GM12878 (cell line): ENCODE data around the gene CRACDL. TPM values are rescaled to one million over a fixed set of nuclear protein-coding genes. Genes with fewer than 3 reads are reported as not detected.

Source experiments
- ATAC-seq: fragments of 200-7000 bp; cut with Tn5 transposase; 3 replicates; pipeline ENCODE4 v1.9.1; 2020; ENCODE audit warnings: mild to moderate bottlenecking, moderate library complexity
- BruUV-seq: library from RNA; stranded (reverse); fragments of 400-500 nt; replicated peaks from 2 replicates; lab custom pipeline; 2021; lab: Mats Ljungman, UMichigan
- CTCF ChIA-PET: fragments of 300-600 bp; sonication (Branson Sonifier 250); formaldehyde crosslinking; extraction: SDS; loops from one replicate; lab custom pipeline; 2021; ENCODE audit warnings: inconsistent platforms; lab: Yijun Ruan, JAX
- POLR2A ChIA-PET: fragments of 350-600 bp; formaldehyde crosslinking; extraction: SDS; loops from one replicate; lab custom pipeline; 2021; ENCODE audit warnings: inconsistent platforms; lab: Charles Lee
- RAD21 ChIA-PET: fragments of 300-600 bp; sonication (Branson Sonifier 250); formaldehyde crosslinking; loops from one replicate; lab custom pipeline; 2023; ENCODE audit warnings: antibody characterized with exemption; ENCODE audit not compliant: unreplicated experiment; lab: Charles Lee
- SMC1A ChIA-PET: fragments of 300-600 bp; sonication (Branson Sonifier 250); formaldehyde crosslinking; loops from one replicate; lab custom pipeline; 2023; ENCODE audit not compliant: unreplicated experiment, uncharacterized antibody; lab: Charles Lee
- DNase-seq: peaks from one replicate; pipeline ENCODE4 v3.0.0-alpha.2; 2011; ENCODE audit warnings: low read depth, low spot score
- FAIRE-seq: peaks from 3 replicates; lab custom pipeline; 2011; peaks lifted over from hg19 to GRCh38; lab: Jason Lieb, UNC
- H2AFZ ChIP-seq: 2 replicates; pipeline ENCODE4 v1.6.0; 2011; ENCODE audit warnings: low read depth, low read length, control low read depth; ENCODE audit not compliant: control insufficient read depth
- H3K27ac ChIP-seq: 2 replicates; pipeline ENCODE4 v1.5.1; 2011; ENCODE audit warnings: control low read depth; ENCODE audit not compliant: control insufficient read depth, insufficient read depth
- H3K27me3 ChIP-seq, 2 experiments: replicated peaks in 1 of 2; 2 replicates each; pipeline versions ENCODE4 v1.6.0 to v1.6.1; 2011; ENCODE audit warnings: low read length in 1 of 2; ENCODE audit not compliant: control insufficient read depth in 2 of 2, insufficient read depth in 2 of 2
- H3K36me3 ChIP-seq, 2 experiments: 2 replicates each; pipeline ENCODE4 v1.5.1; 2011; ENCODE audit warnings: low read length in 1 of 2; ENCODE audit not compliant: control insufficient read depth in 2 of 2, insufficient read depth in 2 of 2
- H3K4me1 ChIP-seq: 2 replicates; pipeline ENCODE4 v1.6.1; 2011; ENCODE audit warnings: mild to moderate bottlenecking, low read length, moderate library complexity, mixed read lengths; ENCODE audit not compliant: control insufficient read depth, insufficient read depth
- H3K4me2 ChIP-seq: 2 replicates; pipeline ENCODE4 v1.6.0; 2011; ENCODE audit warnings: control low read depth; ENCODE audit not compliant: control insufficient read depth, insufficient read depth
- H3K4me3 ChIP-seq: fragments of 200-600 bp; sonication (generic); 2 replicates; pipeline ENCODE4 v1.5.1; 2016
- H3K79me2 ChIP-seq: 2 replicates; pipeline ENCODE4 v1.6.0; 2011; ENCODE audit warnings: low read length; ENCODE audit not compliant: control insufficient read depth, insufficient read depth
- H3K9ac ChIP-seq: 2 replicates; pipeline ENCODE4 v1.8.0; 2011; ENCODE audit warnings: low read length, control low read depth, mixed read lengths; ENCODE audit not compliant: control insufficient read depth, insufficient read depth
- H3K9me3 ChIP-seq: replicated peaks from 3 replicates; pipeline ENCODE4 v1.5.1; 2011; ENCODE audit warnings: mild to moderate bottlenecking, low read length; ENCODE audit not compliant: control insufficient read depth, insufficient read depth
- H4K20me1 ChIP-seq: 2 replicates; pipeline ENCODE4 v1.6.0; 2011; ENCODE audit not compliant: control insufficient read depth, insufficient read depth
- BHLHE40 ChIP-seq, 2 experiments: fragments of 450-650 bp in 1 of 2; IDR thresholded peaks; 2 replicates each; pipeline ENCODE4 v1.6.1; 2011 to 2017; ENCODE audit warnings: low read depth in 2 of 2, borderline replicate concordance in 1 of 2, improper control_type of control experiment in 1 of 2, low read length in 1 of 2, mild to moderate bottlenecking in 1 of 2
- BMI1 ChIP-seq: fragments of 450-650 bp; IDR thresholded peaks from 2 replicates; pipeline ENCODE4 v1.6.1; 2016; ENCODE audit warnings: mild to moderate bottlenecking, moderate library complexity, borderline replicate concordance
- CEBPZ ChIP-seq: fragments of 150-350 bp; IDR thresholded peaks from 2 replicates; pipeline ENCODE4 v1.6.1; 2016; ENCODE audit warnings: low read depth, low read length
- E2F8 ChIP-seq: fragments of 450-650 bp; IDR thresholded peaks from 2 replicates; pipeline ENCODE4 v1.6.1; 2018; ENCODE audit warnings: mild to moderate bottlenecking, low read depth, moderate library complexity; ENCODE audit not compliant: partially characterized antibody
- FOS ChIP-seq: IDR thresholded peaks from 3 replicates; pipeline ENCODE4 v1.6.1; 2011; ENCODE audit warnings: borderline replicate concordance; ENCODE audit not compliant: insufficient read length; ENCODE audit errors: extremely low read depth
- JUND ChIP-seq: IDR thresholded peaks from 2 replicates; pipeline ENCODE4 v1.6.1; 2012; ENCODE audit warnings: low read depth, mild to moderate bottlenecking, low read length, improper control_type of control experiment, moderate library complexity
- MXI1 ChIP-seq: fragments of 150-350 bp; IDR thresholded peaks from 2 replicates; pipeline ENCODE4 v1.6.1; 2011; ENCODE audit warnings: low read depth, mild to moderate bottlenecking, inconsistent platforms, low read length, improper control_type of control experiment
- MYB ChIP-seq: fragments of 150-350 bp; IDR thresholded peaks from 2 replicates; pipeline ENCODE4 v1.6.1; 2014; ENCODE audit warnings: mild to moderate bottlenecking, low read depth, low read length, borderline replicate concordance
- PKNOX1 ChIP-seq: fragments of 450-650 bp; IDR thresholded peaks from 2 replicates; pipeline ENCODE4 v1.6.1; 2016; ENCODE audit warnings: mild to moderate bottlenecking
- POLR2AphosphoS5 ChIP-seq: IDR thresholded peaks from 2 replicates; pipeline ENCODE4 v1.6.1; 2011; ENCODE audit warnings: mild to moderate bottlenecking, low read length, inconsistent platforms
- SMAD5 ChIP-seq: IDR thresholded peaks from 2 replicates; pipeline ENCODE4 v1.6.1; 2016; ENCODE audit warnings: antibody characterized with exemption, low read depth
- SMC3 ChIP-seq: IDR thresholded peaks from 2 replicates; pipeline ENCODE4 v1.6.1; 2011; ENCODE audit warnings: low read length, improper control_type of control experiment, borderline replicate concordance
- SUPT20H ChIP-seq: IDR thresholded peaks from 2 replicates; pipeline ENCODE4 v1.6.1; 2011; ENCODE audit warnings: low read depth, mild to moderate bottlenecking, low read length, moderate library complexity, borderline replicate concordance; ENCODE audit not compliant: control insufficient read depth
- TCF7 ChIP-seq: IDR thresholded peaks from 2 replicates; pipeline ENCODE4 v1.6.1; 2014; ENCODE audit warnings: antibody characterized with exemption, borderline replicate concordance
- ZZZ3 ChIP-seq: IDR thresholded peaks from 2 replicates; pipeline ENCODE4 v1.6.1; 2011; ENCODE audit warnings: low read depth; ENCODE audit not compliant: control insufficient read depth, insufficient read length
- WGBS: methylation state at CpG from one replicate; pipeline ENCODE4 v1.1.6; 2016; ENCODE audit warnings: low lambda C conversion rate; ENCODE audit not compliant: insufficient replicate concordance, insufficient coverage; ENCODE audit errors: missing lambda C conversion rate; 5-methylcytosine and 5-hydroxymethylcytosine counted together
- in situ Hi-C: fragments of 300-500 bp; cut with MboI; formaldehyde crosslinking; loops from 9 replicates; pipeline ENCODE4 v1.14.3; 2018; ENCODE audit warnings: mixed read lengths
- intact Hi-C: fragments of 100-400 bp; cut with micrococcal nuclease; formaldehyde crosslinking; loops from one replicate; pipeline ENCODE4 v1.14.2; 2022; ENCODE audit not compliant: unreplicated experiment
- polyA plus RNA-seq, 11 experiments: library from polyadenylated mRNA; depleted of rRNA in 4 of 11; unstranded in 6 of 11; stranded (reverse) in 5 of 11; fragments of >200 nt; fragmentation: Nextera tagmentation in 4 of 11; fragmentation: Illumina TruSeq in 1 of 11; extraction: Ambion mirVana in 4 of 11; extraction: Trizol in 1 of 11; gene quantifications; 1 replicate in 1 of 11; 2 replicates in 10 of 11; pipeline versions ENCODE4 v1.2.1 to v1.2.3, GENCODE V29; 2011 to 2016; ENCODE audit warnings: inconsistent platforms in 2 of 11, missing spikeins in 2 of 11, low read depth in 1 of 11
- total RNA-seq, 4 experiments: library from RNA; depleted of rRNA in 3 of 4; stranded (reverse); fragments of >200 nt in 3 of 4; fragmentation: Illumina TruSeq in 1 of 4; extraction: Trizol in 1 of 4; gene quantifications; 2 replicates each; pipeline versions ENCODE4 v1.2.1 to v1.2.3, GENCODE V29; 2013 to 2021

CRACDL gene
- total and polyA plus RNA-seq, 10 of the 15 experiments (the other 5 are each of a cell fraction or from before 2014, with no cell fraction given) = 0.03 to 0.72 (median 0.14) TPM

- WGBS = 49% methylated on average over 15 of the region's 18 CpGs
- intact Hi-C loops = no loop called here
- POLR2A ChIA-PET = no interaction called here
- no TSS peak for BruUV-seq
- H3K9me3 ChIP-seq = no peaks in the 10 kb centered on the region
- no peak overlapping the region for H3K4me3 ChIP-seq
- RAD21 ChIA-PET = no interaction called here
- ATAC-seq (peak; percentile 16; the same call in 2 of the 3 replicates), FAIRE-seq (no peak), DNase-seq (no peak)
- H4K20me1 ChIP-seq = no peaks in the 10 kb centered on the region
- no peak overlapping the region for H2AFZ ChIP-seq
- SMC1A ChIA-PET = no interaction called here
- CTCF ChIA-PET = no interaction called here
- no peak overlapping the region for H3K27ac ChIP-seq
- no peak overlapping the region for H3K9ac ChIP-seq
- in situ Hi-C loops = no loop called here
- H3K4me1 ChIP-seq = no peaks in the 10 kb centered on the region; the same call in 1 of the 2 replicates
- no peaks in the 10 kb centered on the region for H3K79me2 ChIP-seq
- peaks cover 3 to 7% of the 10 kb centered on the region in 2 experiments; a peak in 3 of 4 replicates for H3K27me3 ChIP-seq
- H3K4me2 ChIP-seq = no peak overlapping the region
- H3K36me3 ChIP-seq = no peaks in the 10 kb centered on the region
- no peak for TF ChIP-seq MYB
- TF ChIP-seq POLR2AphosphoS5 = no peak
- TF ChIP-seq JUND = no peak
- no peak for TF ChIP-seq PKNOX1
- TF ChIP-seq E2F8 = no peak
- no peak for TF ChIP-seq BMI1
- no peak for TF ChIP-seq BHLHE40 (IDR thresholded peaks at IDR 0.05; ENCODE audit: borderline replicate concordance in 1 of 2, low read depth in 2 of 2, low read length in 1 of 2)
- TF ChIP-seq TCF7 = no peak
- TF ChIP-seq SMAD5 = no peak
- no peak for TF ChIP-seq SUPT20H
- TF ChIP-seq FOS = no peak
- TF ChIP-seq ZZZ3 = no peak
- no peak for TF ChIP-seq SMC3
- TF ChIP-seq MXI1 = no peak
- TF ChIP-seq CEBPZ = no peak
These were observed 23.7 kb downstream of the CRACDL start for GRCh38 chr2:98912221-98912851.
